ENCODE data around the gene IL17B. TPM values are rescaled to one million over a fixed set of nuclear protein-coding genes. Genes with fewer than 3 reads are reported as not detected.

Gene IL17B
- total and polyA plus RNA-seq, 2 experiments from 2014 or later = 0.43 TPM; not detected in 1

GRCh38 chr5:149387982-149388381 lies 8.9 kb upstream of the IL17B start:
- H3K4me1 ChIP-seq (ENCODE audit: insufficient read depth) = 0 out of 2 replicates have a peak, but pooled peaks cover 3% of the 10 kb centered on the region
- no peaks in the 10 kb centered on the region for H3K27me3 ChIP-seq (replicated peaks; ENCODE audit: insufficient read depth)
- no peaks in the 10 kb centered on the region for H4K20me1 ChIP-seq (ENCODE audit: insufficient read depth)
- H3K9me2 ChIP-seq (ENCODE audit: insufficient read depth) = no peaks in the 10 kb centered on the region
- no peaks in the 10 kb centered on the region for H3K36me3 ChIP-seq (ENCODE audit: low read depth)
- peak; percentile 48 for DNase-seq
- no peak for TF ChIP-seq EZH2phosphoT487 (IDR thresholded peaks at IDR 0.05; ENCODE audit: insufficient read depth, low read depth)
- TF ChIP-seq EZH2 (IDR thresholded peaks at IDR 0.05; ENCODE audit: insufficient read depth, poor library complexity, severe bottlenecking) = no peak
- H3K4me2 ChIP-seq (ENCODE audit: unreplicated experiment) = no peak overlapping the region
- no peaks in the 10 kb centered on the region for H3K9me3 ChIP-seq (ENCODE audit: low read depth)
- no peak overlapping the region for H3K27ac ChIP-seq
- no peaks in the 10 kb centered on the region for H3K79me2 ChIP-seq (ENCODE audit: insufficient read depth)
- no peak overlapping the region for H3K4me3 ChIP-seq
- no peaks in the 10 kb centered on the region for H3F3A ChIP-seq (ENCODE audit: insufficient read depth)
- in situ Hi-C loops (cut with MboI) = no loop called here
- no peak overlapping the region for H2AFZ ChIP-seq
- no peak overlapping the region for H3K9ac ChIP-seq
- 40 to 61% methylated on average over 1 of the region's 1 CpG for WGBS, 2 experiments (ENCODE audit: low coverage in 1 of 2, low lambda C conversion rate in 2 of 2, missing lambda C conversion rate in 2 of 2)

DNA sequence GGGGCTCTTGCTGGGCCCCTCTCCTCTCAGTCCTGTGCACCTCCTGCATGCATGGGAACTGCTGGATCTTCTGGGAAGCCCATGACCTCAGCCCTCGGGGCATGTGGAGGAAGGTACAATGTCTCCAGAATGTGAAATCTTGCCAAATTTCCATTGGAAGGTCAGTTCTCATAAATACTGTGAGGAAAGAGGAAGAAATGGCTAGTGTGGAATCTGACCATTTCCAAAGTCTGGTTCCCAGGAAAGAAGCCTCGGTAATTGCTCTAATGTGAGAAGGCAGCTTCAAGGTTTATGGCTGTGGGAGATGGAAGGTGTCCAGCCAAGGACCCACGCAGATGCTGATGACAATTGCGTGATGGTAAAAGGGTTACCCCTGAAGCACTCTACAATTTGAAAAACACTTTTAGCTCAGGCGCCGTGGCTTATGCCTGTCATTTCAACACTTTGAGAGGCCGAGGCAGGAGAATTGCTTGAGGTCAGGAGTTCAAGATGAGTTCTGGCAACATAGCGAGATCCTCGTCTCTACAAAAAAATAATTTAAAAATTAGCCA lies 8.1 kb upstream of the IL17B start:
- no peak overlapping the region for H3K27ac ChIP-seq
- no peaks in the 10 kb centered on the region for H3K9me3 ChIP-seq (ENCODE audit: low read depth)
- no peaks in the 10 kb centered on the region for H3K9me2 ChIP-seq (ENCODE audit: insufficient read depth)
- H2AFZ ChIP-seq = no peak overlapping the region
- no peaks in the 10 kb centered on the region for H3K79me2 ChIP-seq (ENCODE audit: insufficient read depth)
- H3K27me3 ChIP-seq (replicated peaks; ENCODE audit: insufficient read depth) = no peaks in the 10 kb centered on the region
- H3K4me3 ChIP-seq = no peak overlapping the region
- 86 to 87% methylated on average over 9 of the region's 9 CpGs for WGBS, 2 experiments (ENCODE audit: low coverage in 1 of 2, low lambda C conversion rate in 2 of 2, missing lambda C conversion rate in 2 of 2)
- H3K36me3 ChIP-seq (ENCODE audit: low read depth) = no peaks in the 10 kb centered on the region
- H3K9ac ChIP-seq = no peak overlapping the region
- peak; percentile 42 for DNase-seq
- 0 out of 2 replicates have a peak, but pooled peaks cover 3% of the 10 kb centered on the region for H3K4me1 ChIP-seq (ENCODE audit: insufficient read depth)
- TF ChIP-seq EZH2 (IDR thresholded peaks at IDR 0.05; ENCODE audit: insufficient read depth, poor library complexity, severe bottlenecking) = no peak
- TF ChIP-seq EZH2phosphoT487 (IDR thresholded peaks at IDR 0.05; ENCODE audit: insufficient read depth, low read depth) = no peak
- no peak overlapping the region for H3K4me2 ChIP-seq (ENCODE audit: unreplicated experiment)
- in situ Hi-C loops (cut with MboI) = no loop called here
- no peaks in the 10 kb centered on the region for H4K20me1 ChIP-seq (ENCODE audit: insufficient read depth)
- no peaks in the 10 kb centered on the region for H3F3A ChIP-seq (ENCODE audit: insufficient read depth)

- Histone ChIP-seq H3K27ac (no peak overlapping the region), H3K9ac (no peak overlapping the region), H3K4me1 (ENCODE audit: insufficient read depth) (0 out of 2 replicates have a peak, but pooled peaks cover 3% of the 10 kb centered on the region), H3K4me3 (no peak overlapping the region), H3K36me3 (ENCODE audit: low read depth) (no peaks in the 10 kb centered on the region), H3F3A (ENCODE audit: insufficient read depth) (no peaks in the 10 kb centered on the region), H3K27me3 (replicated peaks; ENCODE audit: insufficient read depth) (no peaks in the 10 kb centered on the region), H3K9me3 (ENCODE audit: low read depth) (no peaks in the 10 kb centered on the region), H3K79me2 (ENCODE audit: insufficient read depth) (no peaks in the 10 kb centered on the region), H3K4me2 (ENCODE audit: unreplicated experiment) (no peak overlapping the region), H4K20me1 (ENCODE audit: insufficient read depth) (no peaks in the 10 kb centered on the region), H2AFZ (no peak overlapping the region), H3K9me2 (ENCODE audit: insufficient read depth) (no peaks in the 10 kb centered on the region)
- in situ Hi-C loops (cut with MboI) = no loop called here
- TF ChIP-seq EZH2 (IDR thresholded peaks at IDR 0.05; ENCODE audit: insufficient read depth, poor library complexity, severe bottlenecking) = no peak
- TF ChIP-seq EZH2phosphoT487 (IDR thresholded peaks at IDR 0.05; ENCODE audit: insufficient read depth, low read depth) = no peak
- WGBS, 2 experiments (ENCODE audit: low coverage in 1 of 2, low lambda C conversion rate in 2 of 2, missing lambda C conversion rate in 2 of 2) = 87 to 100% methylated on average over 5 of the region's 5 CpGs
- DNase-seq = no peak
Observed at GRCh38 chr5:149386166-149386565, 7.1 kb upstream of the IL17B start.

DNA sequence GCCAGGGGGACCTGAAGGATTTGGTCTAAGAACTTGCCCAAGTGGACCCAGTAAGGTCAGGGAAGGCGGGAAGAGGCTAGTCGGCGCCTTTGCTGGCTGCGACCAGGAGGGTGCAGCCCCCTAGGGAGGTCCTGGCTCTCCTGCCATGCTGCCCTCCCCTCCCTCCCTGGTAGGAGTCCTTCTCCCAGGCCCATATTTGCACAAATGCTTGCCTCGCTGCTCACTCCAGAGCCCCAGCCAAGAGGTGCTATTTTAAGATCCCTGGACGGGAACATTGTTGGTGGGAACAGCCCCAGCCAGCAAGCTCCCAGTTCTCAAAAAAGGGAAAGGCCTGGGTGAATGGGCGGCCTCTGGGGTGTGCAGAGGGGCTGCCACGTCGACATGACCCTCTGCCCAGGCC lies 4.3 kb upstream of the IL17B start:
- Histone ChIP-seq H3F3A (ENCODE audit: insufficient read depth) (no peaks in the 10 kb centered on the region), H3K4me2 (ENCODE audit: unreplicated experiment) (no peak overlapping the region), H4K20me1 (ENCODE audit: insufficient read depth) (no peaks in the 10 kb centered on the region), H3K9ac (no peak overlapping the region), H3K9me2 (ENCODE audit: insufficient read depth) (no peaks in the 10 kb centered on the region), H3K79me2 (ENCODE audit: insufficient read depth) (no peaks in the 10 kb centered on the region), H2AFZ (no peak overlapping the region), H3K36me3 (ENCODE audit: low read depth) (no peaks in the 10 kb centered on the region), H3K27ac (no peak overlapping the region), H3K27me3 (replicated peaks; ENCODE audit: insufficient read depth) (no peaks in the 10 kb centered on the region; the same call in 1 of the 2 replicates), H3K4me1 (ENCODE audit: insufficient read depth) (0 out of 2 replicates have a peak, but pooled peaks cover 3% of the 10 kb centered on the region), H3K9me3 (ENCODE audit: low read depth) (no peaks in the 10 kb centered on the region), H3K4me3 (no peak overlapping the region)
- DNase-seq = no peak
- 64 to 68% methylated on average over 9 of the region's 9 CpGs for WGBS, 2 experiments (ENCODE audit: low coverage in 1 of 2, low lambda C conversion rate in 2 of 2, missing lambda C conversion rate in 2 of 2)
- no peak for TF ChIP-seq EZH2phosphoT487 (IDR thresholded peaks at IDR 0.05; ENCODE audit: insufficient read depth, low read depth)
- no peak for TF ChIP-seq EZH2 (IDR thresholded peaks at IDR 0.05; ENCODE audit: insufficient read depth, poor library complexity, severe bottlenecking)
- in situ Hi-C loops (cut with MboI) = loop anchor here (5.0 kb wide), 1 partner anchor 49 kb away; no protein-coding TSS in a partner anchor
